ENCODE measurements around the gene AGL. TPM values are rescaled to one million over a fixed set of nuclear protein-coding genes. Genes with fewer than 3 reads are reported as not detected.

AGL gene
- total RNA-seq, 2 experiments from 2014 or later = 8.6 to 9.6 TPM

DNA sequence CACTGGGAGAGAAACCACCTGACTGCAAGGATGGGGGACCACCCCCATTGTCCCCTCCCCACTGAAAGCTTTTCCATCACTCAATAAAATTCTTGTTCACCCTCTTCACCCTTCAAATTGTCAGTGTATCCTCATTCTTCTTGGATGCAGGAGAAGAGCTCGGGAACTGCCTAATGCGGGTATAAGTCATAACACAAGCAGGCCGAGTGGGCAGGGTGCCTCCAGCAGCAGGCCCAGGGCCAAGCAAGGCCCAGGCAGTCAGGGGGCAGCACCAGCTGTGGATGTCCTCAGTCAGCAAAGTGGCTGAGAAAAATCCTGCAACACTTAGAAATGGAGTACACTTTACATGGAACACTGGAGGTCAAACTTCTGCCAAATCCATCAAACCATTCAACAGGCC lies 85.9 kb downstream of the AGL start:
- Histone ChIP-seq H3K27ac (ENCODE audit: low read depth in 1 of 2, low read length in 2 of 2) (no peak overlapping the region), H3K27me3 (ENCODE audit: control insufficient read depth in 1 of 2, insufficient read depth in 2 of 2, low read length in 2 of 2) (no peaks in the 10 kb centered on the region), H3K4me1 (ENCODE audit: insufficient read depth, low read length) (no peaks in the 10 kb centered on the region), H3K4me3 (ENCODE audit: low read length) (no peak overlapping the region), H3K36me3 (ENCODE audit: insufficient read depth, low read length) (no peaks in the 10 kb centered on the region), H3K9me3 (ENCODE audit: control insufficient read depth in 1 of 2, insufficient read depth in 1 of 2, low read length in 2 of 2) (peaks cover 0 to 3% of the 10 kb centered on the region in 2 experiments)
- Mint-ChIP-seq H3K9me3 (no peaks in the 10 kb centered on the region), H3K36me3 (ENCODE audit: low read depth) (no peaks in the 10 kb centered on the region), H3K4me1 (ENCODE audit: low read depth) (no peaks in the 10 kb centered on the region), H3K27me3 (no peaks in the 10 kb centered on the region), H3K4me3 (no peak overlapping the region), H3K27ac (no peak overlapping the region)
- ATAC-seq (ENCODE audit: poor library complexity) = no peak
- intact Hi-C loops (cut with DNase I, micrococcal nuclease) = no loop called here
- TF ChIP-seq CTCF (IDR thresholded peaks at IDR 0.05) = no peak
- DNase-seq = no peak
- ChIA-PET CTCF (interaction anchor here (0.6 kb wide), 1 partner anchor 74 kb away, joined by 3 read pairs; no protein-coding TSS in a partner anchor), POLR2A (no interaction called here)

GRCh38 chr1:99942723-99943122 lies 92.6 kb downstream of the AGL start:
- Histone ChIP-seq H3K4me1 (ENCODE audit: insufficient read depth, low read length) (no peaks in the 10 kb centered on the region), H3K27me3 (ENCODE audit: control insufficient read depth in 1 of 2, insufficient read depth in 2 of 2, low read length in 2 of 2) (no peaks in the 10 kb centered on the region), H3K36me3 (ENCODE audit: insufficient read depth, low read length) (no peaks in the 10 kb centered on the region), H3K9me3 (ENCODE audit: control insufficient read depth in 1 of 2, insufficient read depth in 1 of 2, low read length in 2 of 2) (no peaks in the 10 kb centered on the region), H3K4me3 (ENCODE audit: low read length) (no peak overlapping the region), H3K27ac (ENCODE audit: low read depth in 1 of 2, low read length in 2 of 2) (no peak overlapping the region)
- Mint-ChIP-seq H3K27me3 (peaks cover 4% of the 10 kb centered on the region), H3K36me3 (ENCODE audit: low read depth) (no peaks in the 10 kb centered on the region), H3K4me3 (no peak overlapping the region), H3K4me1 (ENCODE audit: low read depth) (no peaks in the 10 kb centered on the region), H3K9me3 (no peaks in the 10 kb centered on the region), H3K27ac (no peak overlapping the region)
- intact Hi-C loops (cut with DNase I, micrococcal nuclease) = no loop called here
- DNase-seq (no peak), ATAC-seq (ENCODE audit: poor library complexity) (no peak)
- ChIA-PET CTCF (no interaction called here), POLR2A (no interaction called here)
- no peak for TF ChIP-seq CTCF (IDR thresholded peaks at IDR 0.05)

DNA sequence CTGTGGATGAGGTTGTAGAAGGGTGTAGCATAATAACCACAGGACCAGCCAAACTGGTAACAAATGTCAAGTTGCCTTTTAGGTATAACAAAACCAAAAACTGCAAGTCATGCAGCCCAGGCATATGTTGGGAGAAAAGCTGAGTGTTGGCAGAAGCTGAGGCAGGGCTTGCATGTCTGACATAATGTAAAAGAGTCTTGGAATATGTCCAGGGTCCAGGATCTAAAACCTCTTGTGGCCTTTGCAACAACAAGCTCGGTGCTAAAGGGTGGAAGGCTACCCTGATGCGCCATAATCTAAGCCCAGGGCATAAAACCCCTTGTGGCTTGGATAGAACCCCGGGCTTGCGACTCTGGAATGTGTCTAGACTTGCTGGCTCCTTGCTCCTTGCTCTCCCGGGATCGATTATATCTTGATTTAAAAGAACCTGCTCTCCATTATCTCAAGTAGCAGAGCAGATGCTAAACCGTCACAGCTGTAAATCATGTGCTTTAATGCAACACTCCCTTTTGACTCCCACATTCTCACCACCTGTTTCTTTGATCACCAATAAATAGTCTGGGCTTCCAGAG lies 93.1 kb downstream of the AGL start:
- Histone ChIP-seq H3K27ac (ENCODE audit: low read depth in 1 of 2, low read length in 2 of 2) (no peak overlapping the region), H3K27me3 (ENCODE audit: control insufficient read depth in 1 of 2, insufficient read depth in 2 of 2, low read length in 2 of 2) (no peaks in the 10 kb centered on the region), H3K4me3 (ENCODE audit: low read length) (no peak overlapping the region), H3K36me3 (ENCODE audit: insufficient read depth, low read length) (no peaks in the 10 kb centered on the region), H3K9me3 (ENCODE audit: control insufficient read depth in 1 of 2, insufficient read depth in 1 of 2, low read length in 2 of 2) (no peaks in the 10 kb centered on the region), H3K4me1 (ENCODE audit: insufficient read depth, low read length) (no peaks in the 10 kb centered on the region)
- ChIA-PET POLR2A (no interaction called here), CTCF (no interaction called here)
- ATAC-seq (ENCODE audit: poor library complexity) (no peak), DNase-seq (no peak)
- H3K4me1 Mint-ChIP-seq (ENCODE audit: low read depth) = no peaks in the 10 kb centered on the region
- no peak overlapping the region for H3K4me3 Mint-ChIP-seq
- no peaks in the 10 kb centered on the region for H3K9me3 Mint-ChIP-seq
- TF ChIP-seq CTCF (IDR thresholded peaks at IDR 0.05) = no peak
- peaks cover 4% of the 10 kb centered on the region for H3K27me3 Mint-ChIP-seq
- no peaks in the 10 kb centered on the region for H3K36me3 Mint-ChIP-seq (ENCODE audit: low read depth)
- H3K27ac Mint-ChIP-seq = no peak overlapping the region
- intact Hi-C loops (cut with DNase I, micrococcal nuclease) = no loop called here
